NCI-H526 (cell line): ENCODE measurements around the gene THEM5.
"Not testable (repeated sequence)": the region's sequence is repeated elsewhere in the genome, so short reads cannot be mapped to it uniquely, and the experiment has no call there.

Experiments used
- DNase-seq, 2 experiments: peaks; one replicate each; lab custom pipeline; 2025; lab: John Stamatoyannopoulos, UW

Gene THEM5

DNA sequence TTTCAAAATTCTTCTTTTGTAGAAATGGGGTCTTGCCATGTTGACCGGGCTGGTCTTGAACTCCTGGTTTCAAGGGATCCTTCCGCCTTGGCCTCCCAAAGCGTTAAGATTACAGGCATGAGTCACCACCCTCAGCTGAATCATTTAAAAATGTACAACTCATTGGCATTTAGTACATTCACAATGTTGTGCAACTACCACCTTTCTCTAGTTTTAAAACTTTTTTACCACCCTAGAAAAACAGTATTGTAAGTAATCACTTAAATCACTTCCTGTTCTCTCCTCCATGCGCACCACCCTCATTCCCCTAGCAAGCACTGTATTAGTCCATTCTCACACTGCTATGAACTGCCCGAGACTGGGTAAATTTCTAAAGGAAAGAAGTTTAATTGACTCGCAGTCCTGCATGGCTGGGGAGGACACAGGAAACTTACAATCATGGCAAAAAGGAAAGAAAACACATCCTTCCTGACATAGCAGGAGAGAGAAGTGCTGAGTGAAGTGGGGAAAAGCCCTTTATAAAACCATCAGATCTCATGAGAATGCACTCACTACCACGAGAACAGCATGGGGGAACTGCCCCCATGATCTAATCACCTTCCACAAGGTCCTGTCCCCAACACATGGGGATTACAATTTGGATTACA, 14.4 kb upstream of the THEM5 start:
- no peak for DNase-seq

DNA sequence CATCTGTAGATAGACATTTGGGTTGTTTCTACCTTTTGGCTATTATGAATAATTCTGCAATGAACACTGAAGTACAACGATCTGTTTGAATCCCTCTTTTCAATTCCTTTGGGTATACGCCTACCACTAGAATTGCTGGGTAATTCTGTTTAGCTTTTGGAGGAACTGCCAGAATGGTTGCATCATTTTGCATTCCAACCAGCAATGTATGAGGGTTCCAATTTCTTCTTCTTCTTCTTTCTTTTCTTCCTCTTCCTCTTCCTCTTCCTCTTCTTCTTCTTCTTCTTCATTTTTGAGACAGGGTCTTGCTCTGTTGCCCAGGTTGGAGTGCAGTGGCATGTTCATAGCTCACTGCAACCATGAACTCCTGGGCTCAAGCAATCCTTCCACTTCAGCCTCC, 13.8 kb upstream of the THEM5 start:
- no peak for DNase-seq

DNA sequence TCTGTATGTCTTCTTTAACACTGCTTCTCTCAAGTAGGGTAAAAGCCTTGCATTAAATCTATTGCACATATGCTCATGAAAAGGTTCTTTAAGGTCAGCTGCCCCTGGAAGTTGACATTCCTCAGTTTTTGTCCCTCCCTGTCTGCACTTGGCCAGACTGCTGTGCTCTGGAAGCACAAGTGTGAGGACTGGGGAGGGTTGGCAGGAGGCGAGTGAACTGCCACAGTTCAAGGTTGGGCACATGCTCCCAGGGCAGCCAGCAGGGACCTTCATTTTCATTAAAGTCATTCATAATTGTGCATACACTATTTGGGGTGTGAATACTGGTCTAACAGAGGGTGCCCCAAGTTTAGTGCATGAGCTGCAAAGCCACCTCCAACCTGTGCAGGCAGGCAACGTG, 10.9 kb upstream of the THEM5 start:
- DNase-seq, result no peak

DNA sequence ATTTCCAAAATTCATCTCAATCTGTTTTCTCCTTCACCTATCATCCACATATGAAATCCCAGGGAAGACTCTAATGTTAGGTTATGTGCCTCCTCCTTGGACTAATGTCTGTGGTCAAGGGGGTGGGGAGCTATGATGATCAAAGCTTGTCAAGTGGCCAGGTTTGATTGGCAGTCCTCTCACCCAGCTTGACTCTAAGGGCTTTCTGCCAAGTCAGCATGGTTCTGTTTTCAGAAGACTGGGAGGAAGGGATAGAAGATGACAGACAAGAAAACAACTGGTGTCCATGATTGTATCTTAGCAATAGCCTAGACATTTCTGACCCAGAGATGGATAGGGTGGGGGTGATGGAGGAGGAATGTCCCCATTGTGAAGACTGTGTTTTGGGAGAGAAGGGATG, 9.1 kb upstream of the THEM5 start:
- DNase-seq, result no peak

DNA sequence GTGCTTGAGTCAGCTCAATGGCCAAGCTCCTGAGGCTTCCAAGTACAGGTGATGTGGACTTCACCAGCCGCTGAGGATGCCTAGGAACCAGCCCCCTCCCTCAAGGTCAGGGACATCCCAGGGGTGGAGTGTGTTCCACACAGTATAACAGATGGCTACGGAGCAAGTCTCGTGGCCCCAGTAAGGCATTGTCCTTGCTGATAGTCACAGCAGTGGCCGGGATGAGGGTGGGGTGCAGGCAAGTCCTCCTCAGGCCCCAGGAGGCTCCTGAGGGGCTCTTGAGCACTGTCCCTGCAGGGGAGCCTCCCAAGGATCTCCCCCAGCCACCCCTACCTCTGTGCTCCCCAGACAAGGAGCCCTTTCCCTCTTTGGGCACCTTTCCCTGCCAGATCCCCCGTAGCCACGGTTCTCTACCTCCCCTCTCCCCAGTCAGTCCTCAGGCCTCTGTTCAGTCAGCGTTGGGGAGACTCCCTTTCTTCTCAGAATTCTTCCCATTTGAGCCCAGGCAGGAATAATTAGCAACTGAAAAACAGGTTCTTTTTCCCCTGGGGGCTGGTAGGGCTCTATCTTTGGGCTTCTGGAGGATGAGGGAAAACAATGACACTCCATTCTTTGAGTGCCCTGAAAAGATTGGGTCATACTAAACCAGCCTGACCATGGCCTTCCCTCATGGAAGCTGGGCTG, 7.1 kb upstream of the THEM5 start:
- no peak for DNase-seq

- no peak for DNase-seq
Measured at GRCh38 chr1:151859891-151860293, 6.4 kb upstream of the THEM5 start.

DNA sequence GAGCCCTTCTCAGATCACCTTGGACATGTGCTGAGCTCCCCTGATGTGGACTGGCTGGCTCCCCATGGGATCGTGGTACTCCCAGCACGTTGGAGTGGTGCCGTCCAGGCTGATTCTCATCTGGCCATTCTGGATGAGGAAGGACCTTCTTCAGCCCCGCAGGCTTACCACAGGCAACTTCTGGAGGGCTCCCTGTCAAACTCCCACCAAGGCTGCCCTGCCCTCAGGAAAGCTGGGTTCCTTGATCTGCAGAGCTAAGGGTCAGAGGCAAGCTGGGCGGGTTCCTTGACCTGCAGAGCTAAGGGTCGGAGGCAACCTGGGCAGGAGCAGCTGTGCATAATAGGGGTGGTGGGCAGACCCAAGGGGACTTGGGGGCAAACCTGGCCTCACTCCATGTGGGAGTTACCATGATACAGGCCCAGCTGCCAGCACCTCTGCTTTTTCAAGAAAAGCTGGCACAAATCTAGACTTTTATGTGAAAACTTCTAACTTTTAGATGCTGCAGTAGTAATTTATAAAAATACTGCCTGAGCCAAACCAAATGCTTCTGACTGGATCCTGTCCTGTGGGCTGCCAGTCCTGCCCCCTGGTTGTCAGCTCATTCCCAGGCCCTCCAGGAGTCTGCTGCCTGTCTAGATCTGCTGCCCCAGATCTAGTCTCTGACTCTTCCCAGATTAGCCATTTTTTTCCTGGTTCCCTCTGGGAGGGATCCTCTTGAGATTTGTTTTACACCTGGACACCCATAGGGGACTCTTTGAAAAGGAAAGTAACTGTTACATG, 5.6 kb upstream of the THEM5 start:
- no peak for DNase-seq

DNA sequence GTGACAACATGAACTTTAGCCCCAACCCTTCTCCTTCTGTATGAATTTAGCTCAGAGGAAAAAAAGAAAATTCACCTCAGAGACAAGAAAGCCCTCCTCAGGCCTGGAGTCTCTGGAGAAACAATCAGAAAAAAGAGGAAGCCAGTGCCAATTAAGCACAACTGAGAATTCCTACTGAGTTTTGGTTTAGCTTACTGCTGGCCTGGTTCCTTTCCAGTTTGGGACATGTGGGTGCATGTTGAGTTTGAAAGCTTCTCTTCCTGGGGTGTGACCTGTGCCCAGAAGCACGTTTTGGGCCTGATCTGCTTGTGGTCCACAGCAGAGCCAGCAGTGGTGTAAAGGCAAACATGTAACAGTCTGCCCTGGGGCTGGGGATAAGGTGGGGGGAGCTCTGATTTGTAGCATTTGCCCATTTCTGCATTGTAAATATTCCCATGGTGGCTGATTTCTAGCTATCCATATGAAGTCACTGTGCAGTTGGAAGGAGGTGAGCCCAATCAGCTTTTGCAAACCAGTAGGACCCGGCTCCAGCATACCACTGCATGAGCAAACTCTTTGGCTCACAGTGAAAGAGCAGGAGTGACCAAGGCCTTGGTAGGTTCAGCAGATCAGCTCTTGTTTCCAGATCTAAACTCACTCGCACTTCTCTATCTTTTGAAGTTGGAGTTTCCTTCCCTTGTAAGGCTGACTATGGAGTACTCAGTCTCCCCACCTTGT, 4.7 kb upstream of the THEM5 start:
- DNase-seq, result no peak

GRCh38 chr1:151855933-151856332, 2.4 kb upstream of the THEM5 start:
- no peak for DNase-seq

GRCh38 chr1:151855516-151855915, 2.0 kb upstream of the THEM5 start:
- not testable (repeated sequence) for DNase-seq

DNA sequence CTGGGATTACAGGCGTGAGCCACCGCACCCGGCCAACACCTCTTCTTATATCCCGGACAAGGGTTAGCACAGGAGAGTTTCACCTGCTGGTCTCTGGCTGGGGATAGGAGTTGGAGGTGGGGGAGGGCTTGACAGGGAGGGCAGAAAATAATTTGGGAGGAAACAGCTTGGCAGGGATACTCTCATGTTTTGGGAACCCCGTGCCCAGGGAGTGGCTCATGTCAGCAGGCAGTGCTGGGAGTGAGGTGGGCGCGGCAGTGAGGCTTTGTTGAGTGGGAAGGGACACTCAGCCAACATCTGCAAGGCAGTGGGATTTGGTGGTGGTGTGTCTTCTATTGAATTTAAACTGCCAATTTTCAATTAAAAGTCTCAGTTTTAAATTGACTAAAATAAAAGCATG, 1.1 kb upstream of the THEM5 start:
- no peak for DNase-seq

DNA sequence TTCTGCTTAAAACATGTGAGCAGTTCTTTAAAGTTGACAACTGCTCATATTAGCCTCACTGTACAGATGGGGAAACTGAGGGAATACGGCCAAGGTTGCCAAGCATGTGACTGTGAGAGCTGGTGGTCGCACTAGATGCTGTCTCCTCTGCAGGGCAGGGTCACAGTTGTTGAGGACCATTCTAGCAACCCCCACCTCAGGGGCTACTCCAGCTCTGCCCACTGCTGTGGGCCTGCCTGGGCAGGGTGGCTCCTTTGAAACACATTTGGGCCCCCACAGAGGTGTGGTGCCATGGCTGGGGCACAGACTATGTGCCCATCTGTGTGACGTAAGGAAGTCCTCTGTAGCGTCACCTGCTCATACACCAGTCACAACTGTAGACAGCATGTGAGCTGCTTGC, 779 bp downstream of the THEM5 start:
- DNase-seq, result no peak

DNA sequence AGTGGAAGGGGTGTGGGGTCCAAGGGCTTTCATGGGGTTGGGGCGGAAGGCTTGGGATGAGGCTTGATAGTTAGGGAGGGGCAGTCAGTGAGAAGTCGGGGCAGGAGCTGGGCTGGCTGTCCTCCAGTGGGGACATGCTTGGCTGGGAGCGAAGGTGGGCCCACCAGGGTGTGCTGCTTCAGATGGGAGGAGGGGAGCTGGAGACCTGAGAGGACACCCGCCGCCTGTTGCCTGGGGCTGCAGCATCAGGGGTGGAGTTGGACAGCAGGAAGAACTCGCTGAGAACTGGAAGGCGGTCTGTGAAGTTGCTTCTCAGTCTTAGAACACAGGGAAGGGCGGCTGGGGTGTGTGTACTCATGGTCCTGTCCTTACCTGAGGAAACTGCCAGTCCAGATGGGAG, 1.6 kb downstream of the THEM5 start:
- no peak for DNase-seq

DNA sequence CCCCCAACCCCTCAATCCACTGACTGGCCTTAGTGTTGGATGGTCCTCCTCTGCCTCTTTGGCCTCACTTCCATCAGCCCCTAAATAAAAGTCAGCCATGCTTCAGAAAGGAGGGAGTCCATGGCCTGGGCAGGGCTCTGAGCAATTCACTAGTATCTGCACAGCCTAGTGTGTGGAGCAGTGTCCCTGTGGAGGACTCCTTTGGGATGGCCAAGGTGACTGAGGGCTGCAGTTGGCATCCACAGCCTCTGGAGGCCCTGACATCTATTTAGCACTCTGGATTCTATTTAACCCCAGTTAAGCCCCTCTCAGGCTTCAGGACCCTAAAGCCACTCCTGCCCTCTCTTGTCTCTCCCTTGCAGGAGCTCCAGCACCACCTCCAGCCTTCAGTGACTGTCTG, 3.6 kb downstream of the THEM5 start:
- DNase-seq, result no peak

DNA sequence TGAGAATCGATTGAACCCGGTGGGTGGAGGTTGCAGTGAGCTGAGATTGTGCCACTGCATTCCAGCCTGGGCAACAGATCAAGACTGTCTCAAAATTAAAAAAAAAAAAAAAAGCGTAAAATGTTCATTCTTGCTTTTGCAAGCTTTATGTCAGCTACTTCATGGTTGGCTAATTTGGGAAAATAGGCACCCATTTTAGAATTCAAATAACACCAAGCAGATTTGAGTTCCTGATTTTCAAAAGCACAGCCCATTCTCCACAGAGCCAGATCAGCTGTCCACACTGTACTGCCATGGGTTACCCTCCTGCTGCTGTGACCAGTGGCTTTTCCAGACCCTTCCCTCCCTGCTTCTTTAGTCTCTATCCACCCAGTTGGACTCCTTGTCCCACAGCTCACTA, 4.4 kb downstream of the THEM5 start:
- DNase-seq, result no peak

- no peak for DNase-seq
Measured at GRCh38 chr1:151847867-151848596, 5.5 kb downstream of the THEM5 start.

GRCh38 chr1:151846686-151847237, 6.8 kb downstream of the THEM5 start:
- no peak for DNase-seq

DNA sequence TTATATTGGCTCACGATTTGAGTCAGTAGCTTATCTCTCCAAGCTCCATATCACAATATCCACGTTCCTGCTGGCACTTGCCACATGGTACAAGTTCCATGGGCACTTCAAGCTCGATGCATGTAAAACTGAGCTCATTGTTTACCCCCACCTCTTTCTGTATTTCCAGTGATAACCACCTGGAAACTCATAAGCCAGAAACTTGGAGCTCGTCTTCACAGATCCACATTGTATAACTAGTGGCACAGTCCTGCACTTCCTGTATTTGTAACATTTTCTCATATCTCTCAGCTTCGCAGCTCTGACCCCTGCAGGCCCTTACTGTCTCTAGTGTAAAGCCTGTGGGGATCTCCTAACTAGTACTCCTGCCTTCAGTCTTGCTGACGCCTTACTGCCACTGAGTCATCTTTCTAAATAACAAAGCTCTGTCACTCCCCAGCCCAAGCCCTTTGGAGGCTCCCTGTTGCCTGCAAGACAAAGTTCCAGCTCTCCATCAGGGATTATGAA, 7.4 kb downstream of the THEM5 start:
- no peak for DNase-seq

GRCh38 chr1:151843398-151843797, 10.1 kb downstream of the THEM5 start:
- no peak for DNase-seq

- no peak for DNase-seq
Measured at GRCh38 chr1:151841141-151841540, 12.4 kb downstream of the THEM5 start.

DNA sequence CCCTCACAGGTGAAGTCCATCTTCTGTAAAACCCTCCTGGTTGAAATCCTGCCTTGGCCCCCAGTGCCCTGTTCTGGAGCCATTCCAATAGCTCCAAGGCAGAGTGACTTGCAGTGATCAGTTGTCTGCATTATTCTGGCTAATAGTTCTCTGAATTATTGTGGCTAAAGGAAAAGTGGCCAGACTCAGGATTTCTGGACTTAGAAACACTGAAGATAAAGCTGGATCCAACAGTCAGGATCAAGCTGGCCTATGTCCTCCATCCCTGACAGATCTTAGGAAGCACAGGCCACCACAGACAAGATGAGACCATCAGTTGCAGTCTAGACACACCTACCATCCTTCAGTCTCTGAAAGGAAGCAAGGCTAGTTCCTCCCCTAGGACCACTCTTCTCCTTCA, 13.1 kb downstream of the THEM5 start:
- DNase-seq, result peak in 1 of 2 experiments; percentile 66
